GM18519 (cell line): ENCODE measurements around the gene ZNF474.

ENCODE experiments used
- ATAC-seq: cut with Tn5 transposase; IDR thresholded peaks from one replicate; pipeline ENCODE4 v1.9.1; 2021; ENCODE audit warnings: mild to moderate bottlenecking, moderate library complexity; ENCODE audit not compliant: unreplicated experiment, low FRiP score

The ZNF474 gene

DNA sequence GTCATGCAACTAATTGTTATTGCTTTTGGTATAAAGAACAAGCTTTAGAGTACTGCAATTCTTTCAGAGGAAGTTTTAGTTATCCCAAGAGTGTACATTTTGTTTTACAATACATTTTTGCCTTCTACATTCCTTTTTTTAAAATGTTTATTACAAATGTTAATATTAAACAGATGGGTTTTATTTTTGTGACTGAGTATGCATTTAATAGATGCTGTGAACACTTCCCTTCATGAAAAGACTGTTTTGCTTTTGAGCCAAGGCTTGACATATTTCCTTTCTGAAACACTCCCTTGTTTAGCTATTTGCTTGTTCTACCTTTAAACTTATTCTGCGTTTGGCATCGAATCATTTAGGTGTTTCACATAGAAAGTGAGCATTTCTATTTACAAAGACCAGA is 14.8 kb upstream of the ZNF474 start:
- ATAC-seq = no peak

DNA sequence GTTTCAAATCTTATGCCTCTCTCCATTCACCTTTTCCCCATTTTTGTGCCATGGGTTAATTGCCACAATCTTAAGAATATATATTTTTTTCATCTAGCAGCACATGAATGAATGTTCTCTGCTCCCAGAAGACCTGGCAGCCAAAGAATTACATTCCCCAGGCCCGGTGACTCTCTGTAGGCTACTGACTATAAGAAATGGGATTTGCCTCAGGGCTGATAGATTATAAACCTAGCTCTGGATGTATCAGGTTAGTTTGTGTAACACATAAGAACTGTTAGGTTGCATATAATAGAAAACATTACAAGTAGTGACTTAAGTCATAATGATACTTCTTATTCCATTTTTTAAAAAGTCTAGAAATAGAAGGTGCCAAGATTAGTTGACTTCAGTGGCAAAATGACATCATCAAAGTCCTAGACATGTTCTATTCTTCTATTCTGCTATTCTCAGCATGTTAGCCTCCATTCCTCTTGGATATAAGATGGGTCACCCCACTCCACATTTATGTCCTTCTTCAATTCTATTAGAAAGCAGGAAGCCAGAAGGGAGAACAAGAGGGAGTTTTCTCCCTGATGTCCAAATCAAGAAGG is 10.9 kb upstream of the ZNF474 start:
- no peak for ATAC-seq

DNA sequence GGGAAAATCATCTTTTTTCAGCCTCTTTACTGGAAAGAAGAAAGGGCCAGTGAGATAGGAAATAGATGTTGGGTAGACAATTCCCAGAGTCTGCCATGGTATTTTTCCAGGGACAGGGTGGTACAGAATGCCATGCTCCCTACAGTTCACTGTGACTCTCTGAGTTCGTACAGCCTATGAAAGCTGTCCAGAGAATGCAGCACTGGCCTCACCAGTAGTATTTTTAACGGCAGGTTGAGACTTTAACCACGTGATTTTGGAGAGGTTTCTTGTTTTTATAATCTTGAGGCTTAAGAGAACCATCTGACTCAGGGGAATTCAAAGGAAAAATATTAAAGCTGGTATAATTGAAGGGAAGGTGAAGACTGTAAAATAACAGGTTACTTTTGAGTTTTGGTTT is 10.1 kb upstream of the ZNF474 start:
- ATAC-seq = no peak

DNA sequence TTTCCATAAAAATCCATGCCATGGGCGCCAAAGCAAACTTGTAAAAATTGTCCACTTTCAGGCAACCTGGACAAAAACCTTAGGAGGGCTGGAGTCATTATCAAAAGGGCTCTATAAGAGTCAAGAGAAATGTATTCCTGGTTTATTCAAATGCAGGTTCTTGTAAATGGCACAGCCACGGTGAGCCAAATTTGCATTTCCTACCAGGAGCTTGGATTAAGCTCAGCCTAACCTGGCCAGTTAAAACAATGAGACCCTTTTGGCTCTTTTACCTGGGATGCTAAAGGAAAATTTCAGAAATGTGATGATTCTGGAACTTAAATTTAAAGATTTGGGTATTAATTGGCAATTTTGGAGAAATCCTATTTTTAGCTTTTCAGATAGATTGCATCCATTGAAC is 8.9 kb upstream of the ZNF474 start:
- ATAC-seq = no peak

DNA sequence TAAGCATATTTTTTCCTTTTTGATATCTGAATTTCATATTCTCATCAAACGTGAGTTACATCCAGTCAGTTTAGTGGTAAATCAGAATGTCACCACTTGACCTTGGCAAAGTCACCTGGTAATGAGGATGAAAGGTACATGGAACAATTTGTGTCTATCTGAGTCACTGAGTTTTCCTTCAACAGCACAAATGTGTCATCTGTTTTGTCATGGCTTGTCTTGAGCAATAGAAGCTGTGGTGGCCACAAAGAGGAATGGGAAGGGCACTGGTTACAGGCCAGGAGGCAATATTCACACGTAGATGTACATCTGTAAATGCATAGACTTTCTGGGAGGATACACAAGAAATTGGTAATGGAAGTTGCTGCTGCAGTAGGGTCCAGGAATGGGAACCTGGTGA is 8.4 kb upstream of the ZNF474 start:
- no peak for ATAC-seq

DNA sequence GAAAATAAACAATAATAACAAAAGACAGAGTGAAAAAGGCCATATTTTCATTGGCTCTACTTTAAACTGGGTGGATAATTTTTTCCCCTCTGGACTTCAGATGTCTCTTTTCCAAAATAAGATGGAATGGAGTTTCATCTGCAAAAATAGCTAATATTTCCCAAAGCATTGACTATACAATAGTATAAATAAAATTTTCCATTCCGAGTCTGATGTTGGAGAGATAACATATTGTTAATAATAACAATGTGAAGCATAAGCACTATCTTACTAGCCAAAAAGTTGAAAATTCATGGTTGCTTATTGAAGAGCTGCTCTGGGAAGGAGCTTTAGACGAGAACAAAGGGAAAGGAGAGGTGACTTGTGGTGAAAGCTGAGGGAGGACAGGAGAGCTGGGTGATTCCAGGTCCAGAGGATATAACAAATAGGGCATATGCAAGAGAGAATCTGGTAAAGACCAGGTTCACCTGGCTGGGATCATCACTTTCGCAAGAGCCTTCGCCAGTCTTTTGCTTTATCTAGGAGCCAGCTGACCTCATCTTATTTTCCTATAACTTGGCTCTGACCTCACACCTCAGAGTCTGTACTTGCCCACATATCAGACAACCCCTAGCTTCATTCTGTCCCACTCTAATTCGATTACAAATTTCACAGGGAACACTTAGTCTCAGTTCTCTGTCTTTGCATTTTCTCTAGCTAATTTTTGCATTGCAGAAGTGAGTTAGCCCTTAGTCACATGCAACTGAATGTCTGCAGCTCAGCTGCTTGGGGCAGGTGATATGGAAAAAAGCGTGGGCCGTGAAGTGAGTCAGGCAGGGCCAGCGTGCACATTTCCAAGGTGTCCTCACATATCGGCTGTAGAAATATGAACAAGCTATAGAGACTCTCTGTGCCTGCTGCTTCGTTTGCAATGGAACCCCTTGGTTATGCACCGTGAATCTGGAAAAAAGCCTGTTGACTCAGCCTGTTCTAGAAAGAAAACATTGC is 7.6 kb upstream of the ZNF474 start:
- ATAC-seq = no peak

DNA sequence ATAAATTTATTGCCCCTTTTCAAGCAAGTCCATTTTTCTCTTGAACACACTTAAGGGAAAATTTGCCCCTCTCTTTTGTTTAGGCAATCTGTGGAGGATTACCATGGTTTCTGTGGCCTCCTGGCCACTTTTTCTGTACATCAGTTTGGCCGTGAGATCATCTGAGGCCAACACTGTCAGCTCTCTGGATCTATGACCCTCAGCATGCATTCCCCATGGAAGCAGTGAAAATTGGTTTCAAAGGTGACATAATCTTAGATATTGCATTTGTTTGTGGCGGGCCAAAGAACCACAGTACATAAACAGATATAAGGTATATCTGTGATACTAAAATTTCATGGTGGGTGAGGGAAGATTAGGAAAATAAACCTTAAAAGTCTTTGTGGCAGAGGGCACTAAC is 4.6 kb upstream of the ZNF474 start:
- ATAC-seq = no peak

DNA sequence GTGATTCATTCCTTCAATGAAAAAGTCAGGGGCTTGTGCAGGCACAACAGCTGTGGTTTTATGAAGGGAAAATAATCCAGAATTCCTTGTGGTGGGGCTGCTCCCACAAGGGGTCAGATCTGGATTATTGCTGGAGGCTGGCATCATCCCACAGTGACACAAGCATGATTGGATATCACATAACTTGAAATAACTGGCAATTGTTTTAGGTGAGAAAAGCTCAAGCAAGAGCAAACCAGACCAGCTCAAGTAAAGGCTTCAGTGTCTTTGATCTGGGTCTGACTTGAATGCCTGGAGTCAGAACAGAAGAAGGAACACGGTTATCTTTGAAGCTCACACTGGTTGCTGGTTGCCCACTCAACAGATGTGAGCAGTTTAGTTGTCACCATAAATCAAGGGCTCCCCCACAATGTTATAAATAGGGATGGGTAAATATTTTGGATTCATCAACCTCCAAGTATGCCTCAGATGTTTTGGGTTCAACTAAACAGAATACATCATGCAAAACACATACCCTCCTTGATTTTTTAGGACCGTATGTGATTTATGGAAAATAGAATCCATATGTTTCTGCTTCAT is 3.1 kb upstream of the ZNF474 start:
- ATAC-seq = no peak

DNA sequence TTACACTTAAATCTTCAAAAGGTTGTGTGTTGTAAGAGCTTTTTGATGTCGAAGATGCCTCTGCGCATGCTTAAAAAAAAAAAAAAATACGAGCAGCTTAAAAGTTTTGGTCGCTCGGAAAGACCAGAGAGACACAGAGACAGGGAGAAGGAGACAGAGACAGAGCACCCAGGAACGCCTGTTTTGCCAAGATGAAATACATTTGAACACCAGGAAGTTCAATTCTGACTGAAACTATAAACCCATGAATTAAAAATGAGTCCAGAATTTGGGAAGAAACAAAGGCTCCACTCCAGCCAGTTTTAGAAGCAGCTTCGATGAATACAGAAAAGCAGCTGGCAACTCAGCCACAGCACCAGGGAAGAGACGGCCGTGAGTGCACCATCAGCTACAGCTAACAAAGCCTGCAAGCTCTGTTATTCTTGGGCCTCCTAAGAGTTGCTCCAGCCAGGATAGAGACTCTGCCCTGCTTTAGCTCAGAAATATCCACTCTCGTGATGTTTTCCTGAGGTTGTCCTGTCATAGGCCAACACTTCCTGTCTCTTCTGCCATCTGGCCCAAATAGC is 2.5 kb upstream of the ZNF474 start:
- ATAC-seq = no peak

DNA sequence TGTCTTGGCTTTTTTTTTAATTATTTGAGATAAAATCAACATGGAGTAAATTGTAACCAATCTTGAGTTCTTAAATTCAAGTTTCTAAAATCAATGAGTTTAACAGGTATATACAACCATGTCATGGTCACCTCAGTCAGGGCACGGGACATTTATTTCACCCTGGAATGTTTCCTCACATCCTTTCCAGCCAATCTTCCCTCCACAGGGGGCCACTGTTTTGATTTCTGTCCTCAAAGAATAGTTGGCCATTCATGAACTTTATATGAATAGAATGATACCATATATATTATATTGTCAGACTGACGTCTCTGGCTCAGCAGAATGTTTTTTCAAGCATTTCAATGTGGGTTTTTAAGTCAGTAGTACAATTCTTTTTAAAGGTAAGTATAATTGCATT is 806 bp downstream of the ZNF474 start:
- no peak for ATAC-seq

DNA sequence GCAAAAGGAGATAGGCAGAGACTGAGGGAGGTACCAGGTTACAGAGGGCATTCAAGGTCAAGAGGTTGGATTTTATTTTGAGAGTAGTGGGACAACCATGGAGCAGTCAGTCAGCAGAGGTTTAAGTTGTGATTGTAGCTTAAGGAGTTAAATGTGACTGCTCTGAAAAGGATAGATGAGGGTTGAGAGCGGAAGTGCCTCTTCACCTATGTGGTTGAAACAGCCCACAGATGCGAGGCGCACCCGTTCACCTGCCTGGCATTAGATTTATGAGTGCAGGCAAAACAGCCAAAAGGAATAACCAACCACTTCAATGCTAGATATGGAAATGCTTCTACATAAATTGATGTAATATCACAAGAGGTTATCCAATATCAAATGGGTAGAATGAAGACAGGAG is 8.4 kb downstream of the ZNF474 start:
- ATAC-seq = no peak

DNA sequence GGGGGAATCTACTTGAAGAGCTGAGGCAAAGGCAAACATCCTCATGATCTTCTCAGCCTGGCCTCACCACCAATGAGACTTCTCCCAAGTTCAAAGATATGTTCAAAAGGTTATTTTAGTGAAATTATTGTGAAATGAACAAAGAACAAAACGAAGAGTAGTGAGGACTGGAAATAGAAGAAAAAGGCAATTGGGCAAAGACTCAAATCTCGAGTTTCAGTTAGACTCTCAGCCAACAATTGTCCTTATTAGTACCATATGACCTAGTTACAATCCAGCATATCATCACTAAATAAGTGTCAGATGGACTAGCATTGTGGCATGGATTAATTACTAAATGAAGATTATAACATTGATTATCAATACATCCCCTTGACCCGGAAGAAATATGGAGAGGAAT is 9.0 kb downstream of the ZNF474 start:
- ATAC-seq = no peak

DNA sequence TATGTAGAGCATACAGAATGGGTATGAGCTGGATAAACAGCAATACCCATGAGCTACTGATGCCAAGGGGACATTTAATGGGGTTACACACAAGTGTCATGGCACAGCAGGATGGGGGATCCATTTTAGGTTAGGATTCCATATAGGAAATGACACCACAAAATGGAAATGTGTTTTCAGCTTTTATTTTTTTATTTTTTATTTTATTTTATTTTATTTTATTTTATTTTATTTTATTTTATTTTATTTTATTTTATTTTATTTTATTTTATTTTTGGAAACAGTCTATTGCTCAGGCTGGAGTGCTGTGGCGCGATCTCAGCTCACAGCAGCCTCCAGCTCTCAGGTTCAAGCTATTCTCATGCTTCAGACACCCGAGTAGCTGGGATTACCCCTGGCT is 11.6 kb downstream of the ZNF474 start:
- no peak for ATAC-seq

DNA sequence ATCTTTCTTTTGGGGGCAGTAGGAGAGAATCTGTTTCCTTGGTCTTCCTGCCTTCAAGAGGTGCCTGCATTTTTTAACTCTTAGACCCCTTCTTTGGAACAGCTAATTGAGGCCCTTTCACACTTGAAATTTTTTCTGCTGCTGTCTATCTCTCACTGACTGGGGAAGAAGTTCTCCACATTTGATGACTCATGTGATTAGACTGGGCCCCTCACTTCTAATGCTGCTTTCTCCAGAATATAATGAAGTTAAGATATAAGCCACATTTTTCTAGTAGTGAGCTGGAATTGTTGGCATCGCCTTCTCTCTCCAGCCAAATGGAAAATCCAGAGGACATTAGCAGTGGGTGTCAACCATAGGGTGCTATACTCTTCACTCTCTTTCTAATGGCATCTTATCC is 12.4 kb downstream of the ZNF474 start:
- ATAC-seq = no peak

DNA sequence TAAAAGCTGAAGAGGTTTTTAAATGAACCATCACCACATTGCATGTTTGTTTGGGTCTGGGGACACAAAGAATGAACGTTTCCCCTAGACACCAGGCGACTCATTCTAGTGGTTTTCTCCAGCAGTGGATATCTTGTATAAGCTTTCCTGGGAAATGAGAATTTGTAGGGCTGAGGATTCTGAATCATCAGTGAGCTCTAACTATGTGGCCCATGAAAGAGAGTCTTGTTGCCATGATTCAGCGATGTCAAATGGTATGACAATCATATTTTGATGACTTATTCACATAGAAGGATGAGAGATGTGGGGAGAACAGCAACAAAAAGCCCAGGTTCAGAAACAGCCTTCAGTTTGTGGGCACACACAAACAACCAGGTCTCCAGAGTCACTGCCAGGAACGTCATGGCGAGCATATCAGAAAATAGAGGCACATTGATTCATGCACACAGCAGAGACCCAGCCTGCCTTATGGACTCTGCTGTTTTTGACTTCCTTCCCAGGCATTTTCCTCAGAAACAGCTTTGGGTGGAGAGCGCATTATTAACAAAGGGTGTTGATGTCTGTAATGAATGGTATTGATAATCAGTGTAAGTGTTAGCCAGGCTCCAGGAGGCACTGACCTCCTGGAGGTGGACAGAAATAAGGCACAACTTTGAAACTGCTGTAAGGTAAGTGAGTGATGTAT is 13.3 kb downstream of the ZNF474 start:
- ATAC-seq = no peak

DNA sequence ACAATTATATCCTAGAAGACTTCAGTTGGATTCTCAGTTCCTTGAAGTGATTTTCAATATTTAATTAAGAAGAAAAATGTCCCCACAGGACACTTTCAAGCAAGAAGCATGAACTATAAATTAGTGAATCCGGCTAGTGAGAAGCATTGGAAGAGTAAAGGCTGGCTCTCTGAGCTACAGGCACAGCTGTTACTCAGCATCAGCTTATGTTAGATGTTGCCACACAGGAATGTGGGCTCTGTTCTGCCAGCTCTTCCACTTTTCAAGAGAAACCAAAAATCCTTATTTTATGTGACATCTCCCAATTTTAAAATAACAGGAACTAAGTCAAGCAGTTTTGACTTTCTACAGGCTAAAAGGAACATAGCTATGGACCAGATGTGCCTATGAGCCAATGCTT is 14.9 kb downstream of the ZNF474 start:
- no peak for ATAC-seq

DNA sequence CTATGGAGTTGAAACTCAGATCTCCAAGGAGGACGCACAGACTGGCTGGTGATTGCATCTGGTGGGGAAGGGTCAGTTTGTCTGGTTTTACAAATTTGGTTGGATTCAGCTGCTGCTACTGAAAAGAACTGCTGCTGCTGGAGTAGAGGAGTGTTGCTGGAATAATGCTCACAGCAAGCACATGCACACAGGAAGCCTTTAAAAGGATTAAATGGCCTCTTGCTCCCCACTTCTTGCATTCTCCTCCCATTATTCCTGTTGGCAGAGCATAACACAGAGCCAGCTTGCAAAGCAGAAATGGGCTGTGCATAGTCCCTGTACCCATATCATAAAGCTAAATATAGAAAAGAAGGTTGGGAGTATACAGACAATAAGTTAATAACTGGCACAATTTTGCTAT is 16.6 kb downstream of the ZNF474 start:
- ATAC-seq = no peak

DNA sequence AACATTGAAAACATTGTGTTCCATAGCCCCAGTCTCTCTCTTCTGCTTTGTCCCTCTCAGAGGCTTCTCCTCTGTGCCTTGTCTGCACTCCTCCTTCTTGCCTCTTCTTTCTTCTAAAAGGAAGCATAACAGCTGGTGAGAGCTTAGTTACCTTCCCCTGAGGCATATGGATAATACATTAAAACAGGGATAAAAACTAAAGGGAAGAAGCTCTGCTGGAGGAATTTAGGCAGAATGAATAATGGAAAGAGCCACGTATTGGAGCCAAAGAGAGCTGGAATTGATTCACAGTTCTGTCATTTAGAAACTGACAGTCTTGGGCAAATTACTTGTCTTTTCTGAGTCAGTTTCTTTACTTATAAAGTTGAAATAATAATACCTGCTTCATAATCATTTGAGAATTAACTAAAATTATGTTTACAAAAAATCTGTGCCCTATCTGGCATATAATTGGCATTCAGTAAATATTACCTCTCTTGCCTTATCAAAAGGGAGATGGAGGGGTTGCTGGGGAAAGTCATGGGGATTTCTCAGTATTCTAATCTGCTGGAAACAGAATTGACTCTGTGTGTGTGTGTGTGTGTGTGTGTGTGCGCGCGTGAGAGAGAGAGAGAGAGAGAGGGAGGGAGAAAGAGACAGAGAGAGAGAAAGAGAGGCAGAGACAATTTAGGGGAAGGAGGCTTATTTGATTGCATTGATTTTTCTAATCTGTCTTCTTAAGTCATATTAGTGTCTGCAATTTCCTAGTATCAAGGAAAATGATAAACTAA is 20.2 kb downstream of the ZNF474 start:
- ATAC-seq = no peak

DNA sequence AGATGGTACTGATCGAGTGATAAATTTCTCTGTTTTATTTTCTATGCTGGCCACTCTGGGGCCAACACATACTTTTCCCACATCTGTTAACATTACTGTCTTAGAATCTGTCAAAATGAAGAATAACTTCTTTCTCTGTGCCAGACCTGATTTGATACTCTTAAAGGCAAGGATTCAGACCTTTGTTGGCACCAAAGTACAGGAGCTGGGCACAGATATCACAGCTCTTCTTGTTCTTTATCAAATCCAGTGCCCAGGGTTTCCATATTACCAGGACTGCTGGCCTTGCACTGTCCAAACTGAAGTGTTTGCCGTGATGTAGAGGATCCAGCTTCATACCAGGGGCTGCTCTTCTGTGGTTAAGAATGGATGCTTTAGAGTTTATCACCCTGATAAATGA is 20.9 kb downstream of the ZNF474 start:
- ATAC-seq = no peak

DNA sequence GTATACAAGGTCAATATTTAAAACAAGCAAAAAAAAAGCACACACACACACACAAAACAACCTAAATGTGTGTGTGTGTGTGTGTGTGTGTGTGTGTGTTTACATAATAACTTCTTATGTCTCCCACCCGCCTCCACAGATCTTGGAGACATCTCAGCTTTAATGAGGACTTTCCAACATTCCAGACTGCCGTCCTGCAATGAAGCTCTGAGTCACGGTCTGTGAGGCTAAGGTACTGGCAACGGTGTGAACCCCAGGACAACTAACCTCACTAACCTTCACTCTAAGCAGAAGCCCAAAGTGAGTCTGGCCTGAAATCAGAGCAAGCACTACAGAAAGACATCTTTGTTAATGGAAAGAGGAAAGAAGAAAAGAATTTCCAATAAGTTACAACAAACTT is 22.3 kb downstream of the ZNF474 start:
- no peak for ATAC-seq
